Neural cell (in vitro differentiated cells): ENCODE data around the gene PRM1. TPM values are rescaled to one million over a fixed set of nuclear protein-coding genes. Genes with fewer than 3 reads are reported as not detected.
"Not testable (repeated sequence)": the region's sequence is repeated elsewhere in the genome, so short reads cannot be mapped to it uniquely, and the experiment has no call there.

Source experiments
- H2AFZ ChIP-seq: fragments of 200-600, 300-800 bp; sonication (generic), shearing (Covaris generic); 2 replicates; pipeline ENCODE4 v1.6.0; 2014; ENCODE audit warnings: low read depth, mild to moderate bottlenecking, antibody characterized with exemption, low read length, moderate library complexity
- H3F3A ChIP-seq: fragments of 200-600 bp; shearing (Covaris generic); 2 replicates; pipeline ENCODE4 v1.6.1; 2016; ENCODE audit warnings: mild to moderate bottlenecking, moderate library complexity, mixed read lengths, antibody characterized with exemption, low read length; ENCODE audit not compliant: insufficient read depth, poor library complexity, severe bottlenecking
- H3K27ac ChIP-seq: fragments of 200-600, 300-800 bp; sonication (generic), shearing (Covaris generic); 2 replicates; pipeline ENCODE4 v1.5.1; 2014; ENCODE audit warnings: mild to moderate bottlenecking, low read length, moderate library complexity
- H3K27me3 ChIP-seq: fragments of 300-800, 200-600 bp; sonication (generic), shearing (Covaris generic); 2 replicates; pipeline ENCODE4 v1.6.0; 2014; ENCODE audit warnings: mild to moderate bottlenecking, low read depth, low read length, moderate library complexity; ENCODE audit not compliant: insufficient read depth
- H3K36me3 ChIP-seq: fragments of 300-800, 200-600 bp; sonication (generic), shearing (Covaris generic); 2 replicates; pipeline ENCODE4 v1.5.1; 2014; ENCODE audit warnings: mild to moderate bottlenecking, antibody characterized with exemption, low read length, moderate library complexity; ENCODE audit not compliant: insufficient read depth
- H3K4me2 ChIP-seq: fragments of 300-800, 200-600 bp; sonication (generic), shearing (Covaris generic); 2 replicates; pipeline ENCODE4 v1.6.0; 2014; ENCODE audit warnings: mild to moderate bottlenecking, low read length
- H3K4me3 ChIP-seq: fragments of 300-800, 200-600 bp; sonication (generic), shearing (Covaris generic); 2 replicates; pipeline ENCODE4 v1.5.1; 2014; ENCODE audit warnings: mild to moderate bottlenecking, low read length, moderate library complexity
- H3K79me2 ChIP-seq: fragments of 200-600 bp; shearing (Covaris generic); replicated peaks from 2 replicates; pipeline ENCODE4 v1.6.0; 2014; ENCODE audit warnings: mild to moderate bottlenecking, low read length, moderate library complexity; ENCODE audit not compliant: insufficient read depth
- H3K9ac ChIP-seq: fragments of 300-800, 200-600 bp; sonication (generic), shearing (Covaris generic); 2 replicates; pipeline ENCODE4 v1.6.1; 2016; ENCODE audit warnings: mild to moderate bottlenecking, low read length, mixed read lengths
- H3K9me2 ChIP-seq: fragments of 200-600 bp; shearing (Covaris generic); 2 replicates; pipeline ENCODE4 v1.6.1; 2016; ENCODE audit warnings: mild to moderate bottlenecking, low read length, mixed read lengths; ENCODE audit not compliant: insufficient read depth
- H3K9me3 ChIP-seq: fragments of 200-600, 300-800 bp; sonication (generic), shearing (Covaris generic); 2 replicates; pipeline ENCODE4 v1.6.1; 2016; ENCODE audit warnings: mild to moderate bottlenecking, mixed run types, low read length, moderate library complexity, mixed read lengths
- H4K20me1 ChIP-seq: fragments of 200-600 bp; shearing (Covaris generic); 2 replicates; pipeline ENCODE4 v1.6.1; 2016; ENCODE audit warnings: mild to moderate bottlenecking, mixed run types; ENCODE audit not compliant: insufficient read depth
- CTCF ChIP-seq: fragments of 450-650 bp; IDR thresholded peaks from 2 replicates; pipeline ENCODE4 v1.5.1; 2014; ENCODE audit warnings: antibody characterized with exemption, mild to moderate bottlenecking, moderate library complexity; ENCODE audit not compliant: poor library complexity, severe bottlenecking
- EP300 ChIP-seq: fragments of 450-650 bp; conservative IDR thresholded peaks from 2 replicates; pipeline ENCODE4 v1.6.1; 2014; ENCODE audit warnings: antibody characterized with exemption, mild to moderate bottlenecking, moderate library complexity; ENCODE audit not compliant: poor library complexity, severe bottlenecking
- EZH2 ChIP-seq: fragments of 200-600, 300-800 bp; shearing (Covaris generic), sonication (generic); IDR thresholded peaks from 2 replicates; pipeline ENCODE4 v1.6.1; 2014; ENCODE audit warnings: antibody characterized with exemption, low read length, borderline replicate concordance, mild to moderate bottlenecking; ENCODE audit not compliant: insufficient read depth, poor library complexity, severe bottlenecking
- MXI1 ChIP-seq: fragments of 450-650 bp; conservative IDR thresholded peaks from 2 replicates; pipeline ENCODE4 v1.6.1; 2014; ENCODE audit warnings: antibody characterized with exemption, mild to moderate bottlenecking; ENCODE audit not compliant: poor library complexity, severe bottlenecking
- POLR2AphosphoS5 ChIP-seq: IDR thresholded peaks from 2 replicates; pipeline ENCODE4 v1.6.1; 2012
- RAD21 ChIP-seq: fragments of 450-650 bp; conservative IDR thresholded peaks from 2 replicates; pipeline ENCODE4 v1.6.1; 2014; ENCODE audit warnings: antibody characterized with exemption, mild to moderate bottlenecking, moderate library complexity
- REST ChIP-seq: IDR thresholded peaks from 2 replicates; pipeline ENCODE4 v1.6.1; 2012; ENCODE audit warnings: borderline replicate concordance
- SMC3 ChIP-seq: fragments of 450-650 bp; conservative IDR thresholded peaks from 2 replicates; pipeline ENCODE4 v1.6.1; 2014; ENCODE audit warnings: antibody characterized with exemption, mild to moderate bottlenecking, moderate library complexity; ENCODE audit not compliant: poor library complexity
- TAF1 ChIP-seq: IDR thresholded peaks from 2 replicates; pipeline ENCODE4 v1.6.1; 2012; ENCODE audit warnings: low read depth
- polyA plus RNA-seq: library from polyadenylated mRNA; depleted of rRNA; stranded (reverse); fragments of >200 nt; gene quantifications from 2 replicates; pipeline ENCODE4 v1.2.3, GENCODE V29; 2014

PRM1 gene
- polyA plus RNA-seq, 1 donor from 2014 or later = not detected

- H2AFZ ChIP-seq = no peak overlapping the region
- H3K9me2 ChIP-seq = no peaks in the 10 kb centered on the region
- no peaks in the 10 kb centered on the region for H3K79me2 ChIP-seq
- H3K36me3 ChIP-seq = no peaks in the 10 kb centered on the region
- no peak overlapping the region for H3K4me3 ChIP-seq
- TF ChIP-seq EP300 = no peak
- TF ChIP-seq MXI1 = no peak
- TF ChIP-seq TAF1 = no peak
- TF ChIP-seq EZH2 = no peak
- TF ChIP-seq SMC3 = no peak
- no peak for TF ChIP-seq CTCF
- TF ChIP-seq RAD21 = no peak
- TF ChIP-seq REST = no peak
- TF ChIP-seq POLR2AphosphoS5 = no peak
- H3K4me2 ChIP-seq = no peak overlapping the region
- no peaks in the 10 kb centered on the region for H3K9me3 ChIP-seq
- no peaks in the 10 kb centered on the region for H3K27me3 ChIP-seq
- no peak overlapping the region for H3K9ac ChIP-seq
- no peak overlapping the region for H3K27ac ChIP-seq
- H4K20me1 ChIP-seq = no peaks in the 10 kb centered on the region
- no peaks in the 10 kb centered on the region for H3F3A ChIP-seq
These were observed 9.2 kb upstream of the PRM1 start for GRCh38 chr16:11290102-11290893.

- not testable (repeated sequence) for H3K79me2 ChIP-seq, H3K27me3 ChIP-seq, H3F3A ChIP-seq, H3K36me3 ChIP-seq, H3K4me2 ChIP-seq, H3K4me3 ChIP-seq, H2AFZ ChIP-seq, H3K9me2 ChIP-seq, H3K9ac ChIP-seq, H4K20me1 ChIP-seq, H3K9me3 ChIP-seq, H3K27ac ChIP-seq
These were observed 8.6 kb upstream of the PRM1 start for GRCh38 chr16:11289696-11290095.
